Ascending aorta (tissue), 2 donors: ENCODE results near the gene TOM1L2. TPM values are rescaled to one million over a fixed set of nuclear protein-coding genes. Genes with fewer than 3 reads are reported as not detected.

Experiments used
- DNase-seq, 2 donors: peaks; one replicate each; pipeline ENCODE4 v3.0.0-alpha.2; 2019; ENCODE audit warnings: low spot score in 2 of 2
- H3K27ac ChIP-seq, 2 donors: fragments of 200-600 bp; sonication (generic); one replicate each; pipeline ENCODE4 v1.5.1; 2016 to 2017; ENCODE audit warnings: mild to moderate bottlenecking in 1 of 2
- H3K27me3 ChIP-seq: fragments of 200-600 bp; sonication (generic); one replicate; pipeline ENCODE4 v1.5.1; 2017
- H3K36me3 ChIP-seq, 2 donors: fragments of 200-600 bp; sonication (generic); one replicate each; pipeline ENCODE4 v1.5.1; 2016
- H3K4me1 ChIP-seq, 2 donors: fragments of 200-600 bp; sonication (generic); one replicate each; pipeline ENCODE4 v1.5.1; 2016 to 2017; ENCODE audit warnings: mild to moderate bottlenecking in 1 of 2
- H3K4me3 ChIP-seq, 2 donors: fragments of 200-600 bp; sonication (generic); one replicate each; pipeline ENCODE4 v1.5.1; 2016 to 2017; ENCODE audit warnings: mild to moderate bottlenecking in 1 of 2
- H3K9me3 ChIP-seq, 2 donors: fragments of 200-600 bp; sonication (generic); one replicate each; pipeline ENCODE4 v1.5.1; 2016
- CTCF ChIP-seq, 3 experiments: fragments of 200-600 bp in 2 of 3; fragments of 450-650 bp in 1 of 3; sonication (generic) in 2 of 3; IDR thresholded peaks; one replicate each; pipeline ENCODE4 v1.5.1; 2016 to 2019; ENCODE audit warnings: antibody characterized with exemption in 3 of 3, mild to moderate bottlenecking in 1 of 3, moderate library complexity in 1 of 3
- intact Hi-C: fragments of 100-400 bp; cut with DNase I; formaldehyde crosslinking; loops from one replicate; pipeline ENCODE4 v1.15.1; 2023
- total RNA-seq: library from RNA; depleted of rRNA; stranded (reverse); fragments of >200 nt; gene quantifications from one replicate; pipeline ENCODE4 v1.1.0, GENCODE V29; 2016

The TOM1L2 gene
- total RNA-seq, 1 donor from 2014 or later, result 39.0 TPM

GRCh38 chr17:17931159-17931558, 41.0 kb downstream of the TOM1L2 start:
- intact Hi-C loops, result loop anchor here (5.0 kb wide), 1 partner anchor 41 kb away; the partner anchor contains the start of genes DRC3 and TOM1L2
- peaks cover 17 to 34% of the 10 kb centered on the region in 2 donors for H3K4me1 ChIP-seq
- TF ChIP-seq CTCF (IDR thresholded peaks at IDR 0.05), result no peak

GRCh38 chr17:17930674-17931073, 41.5 kb downstream of the TOM1L2 start:
- H3K36me3 ChIP-seq, result no peaks in the 10 kb centered on the region
- H3K9me3 ChIP-seq, result no peaks in the 10 kb centered on the region
- H3K27ac ChIP-seq, result peak overlapping the region; percentile 29 to 31
- no peak overlapping the region for H3K4me3 ChIP-seq
- intact Hi-C loops, result loop anchor here (5.0 kb wide), 1 partner anchor 42 kb away; the partner anchor contains the start of genes DRC3 and TOM1L2
- no peaks in the 10 kb centered on the region for H3K27me3 ChIP-seq
- peaks cover 17 to 34% of the 10 kb centered on the region in 2 donors for H3K4me1 ChIP-seq
- DNase-seq, result no peak
- no peak for TF ChIP-seq CTCF (IDR thresholded peaks at IDR 0.05)

More at GRCh38 chr17:17931159-17931558, 41.0 kb downstream of the TOM1L2 start:
- Histone ChIP-seq H3K4me3 (no peak overlapping the region), H3K9me3 (no peaks in the 10 kb centered on the region), H3K36me3 (no peaks in the 10 kb centered on the region), H3K27me3 (no peaks in the 10 kb centered on the region), H3K27ac (no peak overlapping the region)
- no peak for DNase-seq

- peaks cover 17 to 32% of the 10 kb centered on the region in 2 donors for H3K4me1 ChIP-seq
- no peak overlapping the region for H3K4me3 ChIP-seq
- H3K27ac ChIP-seq, result peak overlapping the region; percentile 29 to 31
- DNase-seq, result no peak
- no peaks in the 10 kb centered on the region for H3K36me3 ChIP-seq
- H3K9me3 ChIP-seq, result no peaks in the 10 kb centered on the region
- no peaks in the 10 kb centered on the region for H3K27me3 ChIP-seq
- intact Hi-C loops, result loop anchor here (5.0 kb wide), 1 partner anchor 42 kb away; the partner anchor contains the start of genes DRC3 and TOM1L2
- no peak for TF ChIP-seq CTCF (IDR thresholded peaks at IDR 0.05)
Measured at GRCh38 chr17:17929655-17930380, 42.4 kb downstream of the TOM1L2 start.

GRCh38 chr17:17928398-17929287, 43.6 kb downstream of the TOM1L2 start:
- peaks cover 17 to 32% of the 10 kb centered on the region in 2 donors for H3K4me1 ChIP-seq
- DNase-seq, result no peak
- H3K9me3 ChIP-seq, result no peaks in the 10 kb centered on the region
- H3K36me3 ChIP-seq, result no peaks in the 10 kb centered on the region
- H3K27ac ChIP-seq, result peak overlapping the region in 1 of 2 donors; percentile 31
- TF ChIP-seq CTCF (IDR thresholded peaks at IDR 0.05), result no peak
- intact Hi-C loops, result no loop called here
- H3K4me3 ChIP-seq, result no peak overlapping the region
- H3K27me3 ChIP-seq, result no peaks in the 10 kb centered on the region

- no peak for DNase-seq
- no peaks in the 10 kb centered on the region for H3K9me3 ChIP-seq
- TF ChIP-seq CTCF (IDR thresholded peaks at IDR 0.05), result no peak
- H3K27ac ChIP-seq, result no peak overlapping the region
- H3K4me1 ChIP-seq, result peaks cover 17 to 32% of the 10 kb centered on the region in 2 donors
- H3K36me3 ChIP-seq, result no peaks in the 10 kb centered on the region
- H3K4me3 ChIP-seq, result no peak overlapping the region
- H3K27me3 ChIP-seq, result no peaks in the 10 kb centered on the region
- intact Hi-C loops, result no loop called here
Measured at GRCh38 chr17:17926840-17927449, 45.3 kb downstream of the TOM1L2 start.
